ENCODE data around the gene CPSF2. TPM values are rescaled to one million over a fixed set of nuclear protein-coding genes. Genes with fewer than 3 reads are reported as not detected.

The CPSF2 gene
- total RNA-seq (39.6 and 47.6 TPM in 2 replicates), polyA plus RNA-seq (23.3 and 25.2 TPM in 2 replicates)

DNA sequence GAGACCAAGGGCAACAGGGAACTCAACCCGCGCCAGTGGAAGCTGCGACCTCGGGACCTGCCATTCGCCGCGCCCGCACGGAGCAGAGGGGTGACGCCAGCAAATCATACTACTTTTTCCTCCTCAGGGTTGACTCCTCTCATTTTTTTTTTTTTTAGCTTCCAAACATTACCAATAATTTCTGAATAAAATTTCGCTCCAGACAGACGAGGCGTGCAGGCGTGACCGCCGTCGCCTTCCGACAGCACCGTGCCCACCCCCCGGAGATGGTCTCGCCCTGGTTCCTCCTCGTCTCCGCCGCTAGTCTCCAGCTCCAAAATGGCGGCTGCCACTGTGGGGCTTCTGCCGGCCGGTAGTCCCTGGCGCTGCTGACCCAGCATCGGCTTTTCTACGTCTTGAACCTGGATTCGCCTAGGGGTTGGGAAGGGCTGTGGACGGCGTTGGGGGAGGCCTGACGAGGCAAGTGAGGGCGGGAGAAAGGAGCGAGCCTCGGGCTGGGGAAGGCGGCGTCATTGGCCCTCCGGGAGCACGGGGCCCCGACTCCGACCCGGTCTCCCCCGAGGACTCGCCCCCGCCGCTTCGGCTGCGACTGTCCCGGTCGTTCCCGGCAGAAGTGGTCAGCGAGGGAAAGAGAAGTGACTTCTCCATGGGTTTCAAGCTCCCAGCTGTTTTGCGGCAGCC is at the start of gene CPSF2, which contains the start of gene NDUFB1:
Gene CPSF2 (plus strand): TSS at position 300 of the 681 bp plus-strand sequence. CDS start 9,016 bp downstream, outside the sequence.
Gene NDUFB1 (minus strand): TSS at position 37 of the 681 bp plus-strand sequence. CDS start 4,069 bp downstream, outside the sequence.
- H4K20me1 ChIP-seq (ENCODE audit: insufficient read depth, poor library complexity, severe bottlenecking): no peaks in the 10 kb centered on the region

DNA sequence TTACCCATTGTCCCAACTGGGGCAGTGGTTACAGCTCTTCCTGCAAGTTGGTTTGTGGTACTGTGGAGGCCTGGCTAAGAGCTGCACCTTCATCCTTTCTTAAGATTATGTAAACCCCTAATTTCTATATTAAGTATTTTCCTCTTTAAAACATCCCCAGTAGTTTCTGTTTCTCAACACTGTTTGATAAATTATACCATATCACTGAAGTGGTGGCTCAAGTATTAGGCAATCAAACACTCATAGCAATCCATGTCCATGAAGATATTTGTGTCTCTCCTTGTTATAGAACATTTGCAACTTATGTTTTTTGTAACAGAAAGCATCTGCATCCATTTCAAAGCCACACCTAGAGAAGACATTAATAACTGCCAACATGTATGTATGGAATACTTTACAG is 47.2 kb upstream of the CPSF2 start:
- H3K36me3 ChIP-seq (replicated peaks; ENCODE audit: insufficient read depth, low read depth): no peaks in the 10 kb centered on the region

More for the DNA sequence above, at the start of gene CPSF2, which contains the start of gene NDUFB1:
- Histone ChIP-seq H3K4me2 (peak within 1 kb of the TSS; percentile 90), H3K79me2 (peaks cover 72% of the 10 kb centered on the region), H3K9me3 (ENCODE audit: low read depth) (no peaks in the 10 kb centered on the region), H3K36me3 (replicated peaks; ENCODE audit: insufficient read depth, low read depth) (no peaks in the 10 kb centered on the region), H3K4me1 (ENCODE audit: insufficient read depth) (peaks cover 13% of the 10 kb centered on the region), H3K27me3 (no peaks in the 10 kb centered on the region), H3K4me3 (peak within 1 kb of the TSS; percentile 95), H3K27ac (peak within 1 kb of the TSS; percentile 98), H2AFZ (peak within 1 kb of the TSS; percentile 97), H3K9me2 (replicated peaks; ENCODE audit: insufficient read depth) (no peaks in the 10 kb centered on the region)
- WGBS (ENCODE audit: low lambda C conversion rate, missing lambda C conversion rate): under 1% methylated on average over 40 of the region's 55 CpGs
- TF ChIP-seq, protein P1, sequence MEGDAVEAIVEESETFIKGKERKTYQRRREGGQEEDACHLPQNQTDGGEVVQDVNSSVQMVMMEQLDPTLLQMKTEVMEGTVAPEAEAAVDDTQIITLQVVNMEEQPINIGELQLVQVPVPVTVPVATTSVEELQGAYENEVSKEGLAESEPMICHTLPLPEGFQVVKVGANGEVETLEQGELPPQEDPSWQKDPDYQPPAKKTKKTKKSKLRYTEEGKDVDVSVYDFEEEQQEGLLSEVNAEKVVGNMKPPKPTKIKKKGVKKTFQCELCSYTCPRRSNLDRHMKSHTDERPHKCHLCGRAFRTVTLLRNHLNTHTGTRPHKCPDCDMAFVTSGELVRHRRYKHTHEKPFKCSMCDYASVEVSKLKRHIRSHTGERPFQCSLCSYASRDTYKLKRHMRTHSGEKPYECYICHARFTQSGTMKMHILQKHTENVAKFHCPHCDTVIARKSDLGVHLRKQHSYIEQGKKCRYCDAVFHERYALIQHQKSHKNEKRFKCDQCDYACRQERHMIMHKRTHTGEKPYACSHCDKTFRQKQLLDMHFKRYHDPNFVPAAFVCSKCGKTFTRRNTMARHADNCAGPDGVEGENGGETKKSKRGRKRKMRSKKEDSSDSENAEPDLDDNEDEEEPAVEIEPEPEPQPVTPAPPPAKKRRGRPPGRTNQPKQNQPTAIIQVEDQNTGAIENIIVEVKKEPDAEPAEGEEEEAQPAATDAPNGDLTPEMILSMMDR (IDR thresholded peaks at IDR 0.05; ENCODE audit: poor library complexity): no peak
- TF ChIP-seq EZH2phosphoT487 (IDR thresholded peaks at IDR 0.05; ENCODE audit: low read depth, severe bottlenecking, unreplicated experiment) (no peak), EZH2 (IDR thresholded peaks at IDR 0.05; ENCODE audit: borderline replicate concordance) (no peak)
- DNase-seq (ENCODE audit: low spot score): peak; percentile 90

DNA sequence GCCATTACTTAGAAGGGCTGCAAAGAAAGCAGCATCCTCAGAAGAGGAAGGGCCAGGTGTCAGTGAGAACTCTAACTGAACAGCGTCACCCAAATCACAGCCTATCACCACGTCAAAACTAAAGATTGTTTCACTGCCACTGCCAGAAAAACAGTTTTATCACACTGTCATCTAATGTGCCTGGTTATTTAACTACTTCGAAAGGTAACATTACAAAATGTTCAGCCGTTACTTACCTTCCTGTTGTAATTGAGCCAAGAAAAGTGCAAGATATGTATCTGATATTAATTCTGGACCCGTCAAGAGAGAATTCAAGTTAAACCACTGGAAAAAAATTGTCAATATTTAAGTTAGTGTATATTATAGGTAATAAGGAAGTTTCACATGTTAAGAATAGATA is 33.3 kb upstream of the CPSF2 start:
- Histone ChIP-seq H2AFZ (no peak overlapping the region), H3K27ac (no peak overlapping the region), H3K27me3 (no peaks in the 10 kb centered on the region), H3K9me3 (ENCODE audit: low read depth) (no peaks in the 10 kb centered on the region), H3K4me2 (no peak overlapping the region), H3K36me3 (replicated peaks; ENCODE audit: insufficient read depth, low read depth) (no peaks in the 10 kb centered on the region), H3K4me3 (no peak overlapping the region), H4K20me1 (ENCODE audit: insufficient read depth, poor library complexity, severe bottlenecking) (no peaks in the 10 kb centered on the region), H3K4me1 (ENCODE audit: insufficient read depth) (no peaks in the 10 kb centered on the region), H3K79me2 (no peaks in the 10 kb centered on the region), H3K9me2 (replicated peaks; ENCODE audit: insufficient read depth) (no peaks in the 10 kb centered on the region)
- no peak for DNase-seq (ENCODE audit: low spot score)
- no peak for TF ChIP-seq EZH2phosphoT487 (IDR thresholded peaks at IDR 0.05; ENCODE audit: low read depth, severe bottlenecking, unreplicated experiment)
- TF ChIP-seq, protein P1 (IDR thresholded peaks at IDR 0.05; ENCODE audit: poor library complexity): no peak
- no peak for TF ChIP-seq EZH2 (IDR thresholded peaks at IDR 0.05; ENCODE audit: borderline replicate concordance)
- WGBS (ENCODE audit: low lambda C conversion rate, missing lambda C conversion rate): 97% methylated on average over 5 of the region's 5 CpGs

More for the DNA sequence above, 47.2 kb upstream of the CPSF2 start:
- Histone ChIP-seq H3K4me1 (ENCODE audit: insufficient read depth) (no peaks in the 10 kb centered on the region), H4K20me1 (ENCODE audit: insufficient read depth, poor library complexity, severe bottlenecking) (no peaks in the 10 kb centered on the region), H3K9me2 (replicated peaks; ENCODE audit: insufficient read depth) (no peaks in the 10 kb centered on the region), H2AFZ (no peak overlapping the region), H3K4me2 (no peak overlapping the region), H3K27ac (no peak overlapping the region), H3K79me2 (no peaks in the 10 kb centered on the region), H3K4me3 (no peak overlapping the region), H3K9me3 (ENCODE audit: low read depth) (no peaks in the 10 kb centered on the region), H3K27me3 (no peaks in the 10 kb centered on the region)
- TF ChIP-seq EZH2phosphoT487 (IDR thresholded peaks at IDR 0.05; ENCODE audit: low read depth, severe bottlenecking, unreplicated experiment) (no peak), EZH2 (IDR thresholded peaks at IDR 0.05; ENCODE audit: borderline replicate concordance) (no peak)
- TF ChIP-seq, protein P1 (IDR thresholded peaks at IDR 0.05; ENCODE audit: poor library complexity): no peak
- no peak for DNase-seq (ENCODE audit: low spot score)
